GM19025 (cell line): Measurements from ENCODE around the gene ICA1.
"Not testable (repeated sequence)": the region's sequence is repeated elsewhere in the genome, so short reads cannot be mapped to it uniquely, and the experiment has no call there.

Experiments
- ATAC-seq: cut with Tn5 transposase; IDR thresholded peaks from one replicate; pipeline ENCODE4 v1.9.1; 2021; ENCODE audit warnings: mild to moderate bottlenecking, low read depth, moderate library complexity; ENCODE audit not compliant: unreplicated experiment

ICA1 gene

DNA sequence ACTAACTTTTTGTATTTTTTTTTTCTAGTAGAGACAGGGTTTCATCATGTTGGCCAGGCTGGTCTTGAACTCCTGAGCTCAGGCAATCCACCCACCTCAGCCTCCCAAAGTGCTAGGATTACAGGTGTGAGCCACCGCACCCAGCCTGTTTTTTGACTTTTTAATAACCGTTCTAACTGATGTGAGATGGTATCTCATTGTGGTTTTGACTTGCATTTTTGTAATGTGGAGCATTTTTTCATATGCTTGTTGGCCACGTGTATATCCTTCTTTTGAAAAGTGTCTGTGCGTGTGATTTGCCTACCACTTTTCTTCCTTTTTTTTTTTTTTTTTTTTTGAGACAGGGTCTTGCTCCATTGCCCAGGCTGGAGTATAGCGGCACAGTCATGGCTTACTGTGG lies 198.7 kb downstream of the ICA1 start:
- ATAC-seq, result not testable (repeated sequence)
